GM18951 (cell line): ENCODE measurements around the gene TFCP2L1.

ENCODE experiments used
- POLR2A ChIP-seq: IDR thresholded peaks from 4 replicates; pipeline ENCODE4 v1.6.1; 2011; ENCODE audit warnings: mild to moderate bottlenecking; ENCODE audit not compliant: insufficient read length, insufficient read depth; ENCODE audit errors: extremely low read depth
- in situ Hi-C: fragments of 300-500 bp; cut with MboI; formaldehyde crosslinking; loops from one replicate; pipeline ENCODE4 v1.12.0; 2022; ENCODE audit warnings: low sequenced_read_pairs, mixed read lengths, inconsistent platforms; ENCODE audit not compliant: unreplicated experiment

The TFCP2L1 gene

DNA sequence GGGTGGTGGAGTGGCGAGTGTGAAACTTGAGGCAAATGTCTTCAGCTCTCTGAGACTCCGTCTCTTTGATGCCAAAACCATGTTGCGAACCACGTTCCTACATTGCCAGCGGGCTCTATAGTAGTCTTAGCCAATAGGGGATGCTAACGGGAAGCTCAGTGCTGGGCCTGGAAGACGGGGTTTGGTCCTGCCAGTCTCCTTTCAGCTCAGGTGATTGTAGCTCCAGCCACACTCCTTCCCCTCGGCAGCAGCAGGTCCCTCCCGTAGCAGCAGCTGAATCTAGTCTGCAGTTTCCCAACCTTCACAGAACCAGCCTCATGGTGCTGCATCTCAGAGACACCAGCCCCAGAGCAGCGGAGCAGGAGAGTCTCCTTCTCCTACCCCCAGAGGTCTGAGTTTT, 109.7 kb downstream of the TFCP2L1 start:
- in situ Hi-C loops = no loop called here
- TF ChIP-seq POLR2A = no peak

DNA sequence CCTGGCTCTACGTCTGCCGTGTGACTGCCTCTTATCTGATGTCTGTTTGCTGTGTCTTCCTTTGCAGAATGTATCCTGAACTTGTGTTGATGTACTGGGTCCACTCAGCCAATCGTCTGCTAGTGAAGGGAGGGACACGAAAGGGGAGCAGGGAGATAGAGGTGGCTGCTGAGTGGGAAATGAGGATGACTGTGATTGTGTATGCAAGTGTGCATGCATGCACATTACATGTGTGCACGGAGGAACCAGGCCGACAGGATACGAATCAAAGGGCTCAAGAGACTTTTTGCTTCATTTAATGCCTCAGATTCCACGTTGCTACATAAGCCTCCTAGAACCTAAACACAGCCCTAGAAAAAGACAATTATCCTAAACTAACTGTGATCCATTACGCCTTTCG, 111.2 kb downstream of the TFCP2L1 start:
- TF ChIP-seq POLR2A = no peak
- in situ Hi-C loops = no loop called here

DNA sequence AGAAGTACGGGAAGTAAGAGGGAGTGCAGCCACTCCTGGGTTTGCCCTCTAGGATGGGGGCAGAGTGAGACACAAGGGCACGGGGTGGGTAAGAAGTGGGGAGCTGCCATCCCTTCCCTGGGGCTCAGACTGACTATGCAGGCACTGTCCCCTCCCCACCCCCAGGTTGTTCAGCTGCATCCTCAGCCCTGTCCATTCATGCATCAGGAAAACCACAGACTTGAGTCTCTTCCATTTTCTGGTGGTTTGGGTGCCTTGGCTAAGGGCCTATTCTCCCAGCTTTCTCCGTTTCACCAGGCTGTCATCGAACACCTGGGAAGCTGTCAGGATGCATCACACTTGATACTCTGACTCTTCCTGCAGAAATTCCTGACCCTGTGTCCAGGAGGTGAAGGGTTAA, 111.9 kb downstream of the TFCP2L1 start:
- in situ Hi-C loops = no loop called here
- TF ChIP-seq POLR2A = no peak

DNA sequence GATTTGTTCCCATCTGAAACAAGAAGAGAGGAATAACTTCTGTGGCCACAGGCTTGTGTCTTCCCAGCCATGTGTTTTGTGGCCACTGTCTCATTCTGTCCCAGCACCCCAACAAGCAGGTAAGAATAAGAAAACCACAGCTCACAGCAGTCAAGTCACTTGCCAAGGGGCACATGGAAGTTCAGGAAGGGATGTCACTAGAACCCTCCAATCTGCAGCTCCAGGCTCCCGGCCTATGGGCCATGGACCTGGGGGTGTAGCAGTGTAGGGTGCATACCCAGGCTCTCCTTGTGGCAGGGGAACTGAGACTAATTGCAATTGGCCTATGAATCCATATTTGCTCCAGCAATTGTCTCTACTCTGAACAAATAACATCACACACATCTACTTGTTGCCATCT, 112.5 kb downstream of the TFCP2L1 start:
- no peak for TF ChIP-seq POLR2A
- in situ Hi-C loops = no loop called here

DNA sequence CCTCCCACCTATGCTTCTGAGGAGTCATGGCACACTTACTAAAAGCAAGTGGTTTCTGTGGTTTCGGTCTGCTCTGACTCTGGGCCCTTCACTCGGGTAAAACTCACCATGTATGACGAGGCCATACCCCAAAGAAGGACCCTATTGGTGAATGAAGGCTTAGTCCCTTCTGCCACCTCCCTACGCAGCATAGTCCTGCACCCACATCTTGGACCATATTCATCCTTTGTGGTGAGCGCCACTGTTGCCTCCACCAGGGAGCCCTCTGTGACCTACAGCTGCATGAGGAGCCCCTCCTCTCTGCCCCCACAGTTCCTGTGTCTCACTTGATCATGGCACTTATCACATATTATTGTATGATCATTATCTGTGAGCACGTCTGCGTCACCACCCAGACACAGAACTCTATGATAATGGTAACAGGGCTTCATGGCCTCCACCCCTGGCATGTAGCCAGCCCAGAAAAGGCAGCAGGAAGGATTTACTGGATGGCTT, 113.3 kb downstream of the TFCP2L1 start:
- TF ChIP-seq POLR2A = no peak
- in situ Hi-C loops = no loop called here

DNA sequence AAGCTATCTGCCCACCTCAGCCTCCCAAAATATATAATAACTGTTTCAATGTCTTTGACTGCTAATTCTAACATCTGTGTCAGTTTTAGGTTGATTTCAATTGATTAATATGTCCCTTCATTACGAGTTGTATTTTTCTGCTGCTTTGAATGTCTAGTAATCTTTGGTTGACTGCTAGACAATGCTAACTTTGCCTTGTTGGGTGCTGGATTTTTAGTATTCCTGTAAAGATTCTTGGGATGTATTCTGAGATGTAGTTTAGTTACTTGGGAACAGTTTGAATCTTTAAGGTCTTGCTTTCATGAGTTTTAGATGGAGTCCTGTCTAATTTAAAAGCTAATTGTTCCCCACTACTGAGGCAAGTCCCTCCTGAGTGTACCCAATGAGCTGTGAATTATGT, 114.4 kb downstream of the TFCP2L1 start:
- no peak for TF ChIP-seq POLR2A
- in situ Hi-C loops = no loop called here

DNA sequence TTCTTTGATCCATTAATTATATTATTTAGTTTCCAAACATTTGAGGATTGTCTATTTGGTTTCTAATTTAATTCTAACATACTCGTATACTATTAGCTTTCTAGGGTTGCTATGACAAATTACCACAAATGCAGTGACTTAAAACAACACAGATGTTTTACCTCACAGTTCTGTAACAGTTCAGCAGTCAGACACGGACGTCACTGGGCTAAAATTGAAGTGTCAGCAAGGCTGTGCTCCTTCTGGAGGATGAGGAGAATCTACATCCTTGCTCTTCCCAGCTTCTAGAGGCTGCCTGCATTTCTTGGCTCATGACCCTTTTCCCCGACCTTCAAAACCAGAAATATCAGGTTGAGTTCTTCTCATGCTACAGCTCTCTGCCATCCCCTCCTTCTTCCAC, 117.6 kb downstream of the TFCP2L1 start:
- in situ Hi-C loops = no loop called here
- TF ChIP-seq POLR2A = no peak
